Measurements from ENCODE around the gene NPTX2. TPM values are rescaled to one million over a fixed set of nuclear protein-coding genes. Genes with fewer than 3 reads are reported as not detected.

NPTX2 gene
- total RNA-seq, 1 experiment from 2014 or later: not detected

GRCh38 chr7:98626460-98627412 lies 9.7 kb downstream of the NPTX2 start:
- TF ChIP-seq CTCF (conservative IDR thresholded peaks at IDR 0.05) (no peak), EZH2 (IDR thresholded peaks at IDR 0.05; ENCODE audit: low read depth) (no peak)
- ChIA-PET POLR2A (ENCODE audit: unreplicated experiment) (no interaction called here), CTCF (no interaction called here)
- H3K4me1 ChIP-seq (replicated peaks; ENCODE audit: insufficient read depth): no peaks in the 10 kb centered on the region
- H3K9me2 ChIP-seq (ENCODE audit: insufficient read depth): no peaks in the 10 kb centered on the region
- no peak overlapping the region for H3K4me3 ChIP-seq
- H3K27ac ChIP-seq: no peak overlapping the region
- intact Hi-C loops (cut with micrococcal nuclease; ENCODE audit: unreplicated experiment): no loop called here
- BruUV-seq (replicated peaks): no TSS peak
- no peaks in the 10 kb centered on the region for H4K20me1 ChIP-seq (ENCODE audit: insufficient read depth)
- H3K4me2 ChIP-seq: no peak overlapping the region
- no peaks in the 10 kb centered on the region for H3K79me2 ChIP-seq (ENCODE audit: low read depth)
- no peaks in the 10 kb centered on the region for H3K36me3 ChIP-seq (ENCODE audit: low read depth)
- H3K27me3 ChIP-seq (ENCODE audit: insufficient read depth, low read depth): peaks cover 99% of the 10 kb centered on the region
- H3K9me3 ChIP-seq (ENCODE audit: insufficient read depth, low read depth): no peaks in the 10 kb centered on the region
- no peak overlapping the region for H2AFZ ChIP-seq
- DNase-seq: no peak
- H3F3A ChIP-seq (ENCODE audit: insufficient read depth, low read depth): no peaks in the 10 kb centered on the region

GRCh38 chr7:98627413-98627790 lies 10.3 kb downstream of the NPTX2 start:
- Histone ChIP-seq H3K36me3 (ENCODE audit: low read depth) (no peaks in the 10 kb centered on the region), H2AFZ (no peak overlapping the region), H3K79me2 (ENCODE audit: low read depth) (no peaks in the 10 kb centered on the region), H3K9me2 (ENCODE audit: insufficient read depth) (no peaks in the 10 kb centered on the region), H3K4me2 (no peak overlapping the region), H3K4me3 (no peak overlapping the region), H3K27ac (no peak overlapping the region), H3K4me1 (replicated peaks; ENCODE audit: insufficient read depth) (no peaks in the 10 kb centered on the region), H3K9me3 (ENCODE audit: insufficient read depth, low read depth) (no peaks in the 10 kb centered on the region), H3F3A (ENCODE audit: insufficient read depth, low read depth) (no peaks in the 10 kb centered on the region), H3K27me3 (ENCODE audit: insufficient read depth, low read depth) (peaks cover 99% of the 10 kb centered on the region), H4K20me1 (ENCODE audit: insufficient read depth) (no peaks in the 10 kb centered on the region)
- TF ChIP-seq CTCF (conservative IDR thresholded peaks at IDR 0.05) (no peak), EZH2 (IDR thresholded peaks at IDR 0.05; ENCODE audit: low read depth) (no peak)
- intact Hi-C loops (cut with micrococcal nuclease; ENCODE audit: unreplicated experiment): no loop called here
- POLR2A ChIA-PET (ENCODE audit: unreplicated experiment): no interaction called here
- CTCF ChIA-PET: no interaction called here
- DNase-seq: no peak
- BruUV-seq (replicated peaks): no TSS peak

GRCh38 chr7:98628418-98628817 lies 11.3 kb downstream of the NPTX2 start:
- DNase-seq: no peak
- POLR2A ChIA-PET (ENCODE audit: unreplicated experiment): no interaction called here
- Histone ChIP-seq H3K4me1 (replicated peaks; ENCODE audit: insufficient read depth) (no peaks in the 10 kb centered on the region), H3K4me2 (no peak overlapping the region), H3K27me3 (ENCODE audit: insufficient read depth, low read depth) (peaks cover 99% of the 10 kb centered on the region), H3K9me3 (ENCODE audit: insufficient read depth, low read depth) (no peaks in the 10 kb centered on the region), H3K79me2 (ENCODE audit: low read depth) (no peaks in the 10 kb centered on the region), H3K36me3 (ENCODE audit: low read depth) (no peaks in the 10 kb centered on the region), H3F3A (ENCODE audit: insufficient read depth, low read depth) (no peaks in the 10 kb centered on the region), H4K20me1 (ENCODE audit: insufficient read depth) (no peaks in the 10 kb centered on the region), H3K27ac (no peak overlapping the region), H3K9me2 (ENCODE audit: insufficient read depth) (no peaks in the 10 kb centered on the region), H2AFZ (no peak overlapping the region), H3K4me3 (no peak overlapping the region)
- no peak for TF ChIP-seq EZH2 (IDR thresholded peaks at IDR 0.05; ENCODE audit: low read depth)
- TF ChIP-seq CTCF (conservative IDR thresholded peaks at IDR 0.05): no peak
- intact Hi-C loops (cut with micrococcal nuclease; ENCODE audit: unreplicated experiment): no loop called here
- CTCF ChIA-PET: no interaction called here
- no TSS peak for BruUV-seq (replicated peaks)
